ENCODE data around the gene USP13. TPM values are rescaled to one million over a fixed set of nuclear protein-coding genes. Genes with fewer than 3 reads are reported as not detected.

Gene USP13
- total and polyA plus RNA-seq, 2 of the 13 experiments (the other 11 are each of a cell fraction or from before 2014, with no cell fraction given), result 15.9 to 36.7 TPM

DNA sequence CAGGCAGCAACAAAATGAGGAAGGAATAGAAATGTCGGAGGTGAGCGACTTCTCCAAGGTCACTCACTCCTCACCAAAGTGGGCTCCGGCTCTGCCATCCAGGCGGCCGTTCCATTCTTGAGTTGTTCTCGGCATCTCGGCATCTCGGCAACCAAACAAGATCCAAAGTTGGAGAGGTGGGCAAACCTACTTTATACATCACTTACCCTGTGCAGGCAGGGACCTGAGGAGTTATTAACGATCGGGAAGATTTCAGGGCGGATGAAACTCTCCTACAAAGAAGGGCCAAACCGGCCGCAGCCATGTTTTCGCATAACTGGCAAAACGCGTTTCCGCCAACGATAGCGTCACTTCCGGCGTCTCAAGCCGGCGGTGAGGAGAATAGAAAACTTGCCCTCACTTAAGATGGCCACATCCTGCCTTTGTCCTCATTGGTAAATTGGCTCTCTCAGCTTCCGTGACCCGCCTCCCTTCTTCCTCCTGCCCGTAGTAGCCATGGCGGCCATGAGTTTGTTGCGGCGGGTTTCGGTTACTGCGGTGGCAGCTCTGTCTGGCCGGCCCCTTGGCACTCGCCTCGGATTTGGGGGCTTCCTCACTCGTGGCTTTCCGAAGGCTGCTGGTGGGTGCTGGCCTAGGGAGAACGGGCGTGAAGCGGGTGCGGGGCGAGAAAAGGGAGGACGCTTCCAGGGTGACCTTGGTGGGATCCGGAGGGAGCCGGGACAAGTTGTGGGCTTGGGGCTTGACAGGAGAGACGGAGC, 48.3 kb upstream of the USP13 start, which contains the start of the genes MRPL47 and NDUFB5 (continued):
- peak; percentile 100 for TF ChIP-seq YY1 (IDR thresholded peaks at IDR 0.05; ENCODE audit: insufficient read depth, insufficient replicate concordance, low read depth, low read length)
- TF ChIP-seq TBX3 (IDR thresholded peaks at IDR 0.05; ENCODE audit: borderline replicate concordance), result no peak
- TF ChIP-seq ZNF589 (CRISPR knock-in tag; conservative IDR thresholded peaks at IDR 0.05), result no peak
- peak; percentile 80 for TF ChIP-seq IRF2 (CRISPR knock-in tag; IDR thresholded peaks at IDR 0.05)
- TF ChIP-seq IKZF4 (CRISPR knock-in tag; IDR thresholded peaks at IDR 0.05; ENCODE audit: borderline replicate concordance, low read depth, not compliant biosample characterization), result no peak
- TF ChIP-seq, protein P1, sequence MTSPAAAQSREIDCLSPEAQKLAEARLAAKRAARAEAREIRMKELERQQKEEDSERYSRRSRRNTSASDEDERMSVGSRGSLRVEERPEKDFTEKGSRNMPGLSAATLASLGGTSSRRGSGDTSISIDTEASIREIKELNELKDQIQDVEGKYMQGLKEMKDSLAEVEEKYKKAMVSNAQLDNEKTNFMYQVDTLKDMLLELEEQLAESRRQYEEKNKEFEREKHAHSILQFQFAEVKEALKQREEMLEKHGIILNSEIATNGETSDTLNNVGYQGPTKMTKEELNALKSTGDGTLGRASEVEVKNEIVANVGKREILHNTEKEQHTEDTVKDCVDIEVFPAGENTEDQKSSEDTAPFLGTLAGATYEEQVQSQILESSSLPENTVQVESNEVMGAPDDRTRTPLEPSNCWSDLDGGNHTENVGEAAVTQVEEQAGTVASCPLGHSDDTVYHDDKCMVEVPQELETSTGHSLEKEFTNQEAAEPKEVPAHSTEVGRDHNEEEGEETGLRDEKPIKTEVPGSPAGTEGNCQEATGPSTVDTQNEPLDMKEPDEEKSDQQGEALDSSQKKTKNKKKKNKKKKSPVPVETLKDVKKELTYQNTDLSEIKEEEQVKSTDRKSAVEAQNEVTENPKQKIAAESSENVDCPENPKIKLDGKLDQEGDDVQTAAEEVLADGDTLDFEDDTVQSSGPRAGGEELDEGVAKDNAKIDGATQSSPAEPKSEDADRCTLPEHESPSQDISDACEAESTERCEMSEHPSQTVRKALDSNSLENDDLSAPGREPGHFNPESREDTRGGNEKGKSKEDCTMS (CRISPR knock-in tag; conservative IDR thresholded peaks at IDR 0.05), result no peak
- TF ChIP-seq, protein P2, sequence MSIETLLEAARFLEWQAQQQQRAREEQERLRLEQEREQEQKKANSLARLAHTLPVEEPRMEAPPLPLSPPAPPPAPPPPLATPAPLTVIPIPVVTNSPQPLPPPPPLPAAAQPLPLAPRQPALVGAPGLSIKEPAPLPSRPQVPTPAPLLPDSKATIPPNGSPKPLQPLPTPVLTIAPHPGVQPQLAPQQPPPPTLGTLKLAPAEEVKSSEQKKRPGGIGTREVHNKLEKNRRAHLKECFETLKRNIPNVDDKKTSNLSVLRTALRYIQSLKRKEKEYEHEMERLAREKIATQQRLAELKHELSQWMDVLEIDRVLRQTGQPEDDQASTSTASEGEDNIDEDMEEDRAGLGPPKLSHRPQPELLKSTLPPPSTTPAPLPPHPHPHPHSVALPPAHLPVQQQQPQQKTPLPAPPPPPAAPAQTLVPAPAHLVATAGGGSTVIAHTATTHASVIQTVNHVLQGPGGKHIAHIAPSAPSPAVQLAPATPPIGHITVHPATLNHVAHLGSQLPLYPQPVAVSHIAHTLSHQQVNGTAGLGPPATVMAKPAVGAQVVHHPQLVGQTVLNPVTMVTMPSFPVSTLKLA (IDR thresholded peaks at IDR 0.05), result no peak
- TF ChIP-seq XBP1 (CRISPR knock-in tag; IDR thresholded peaks at IDR 0.05), result no peak
- peak; percentile 74; the same call in 1 of the 2 replicates for TF ChIP-seq NR2C2 (CRISPR knock-in tag; IDR thresholded peaks at IDR 0.05; ENCODE audit: borderline replicate concordance)
- TF ChIP-seq, protein P3, sequence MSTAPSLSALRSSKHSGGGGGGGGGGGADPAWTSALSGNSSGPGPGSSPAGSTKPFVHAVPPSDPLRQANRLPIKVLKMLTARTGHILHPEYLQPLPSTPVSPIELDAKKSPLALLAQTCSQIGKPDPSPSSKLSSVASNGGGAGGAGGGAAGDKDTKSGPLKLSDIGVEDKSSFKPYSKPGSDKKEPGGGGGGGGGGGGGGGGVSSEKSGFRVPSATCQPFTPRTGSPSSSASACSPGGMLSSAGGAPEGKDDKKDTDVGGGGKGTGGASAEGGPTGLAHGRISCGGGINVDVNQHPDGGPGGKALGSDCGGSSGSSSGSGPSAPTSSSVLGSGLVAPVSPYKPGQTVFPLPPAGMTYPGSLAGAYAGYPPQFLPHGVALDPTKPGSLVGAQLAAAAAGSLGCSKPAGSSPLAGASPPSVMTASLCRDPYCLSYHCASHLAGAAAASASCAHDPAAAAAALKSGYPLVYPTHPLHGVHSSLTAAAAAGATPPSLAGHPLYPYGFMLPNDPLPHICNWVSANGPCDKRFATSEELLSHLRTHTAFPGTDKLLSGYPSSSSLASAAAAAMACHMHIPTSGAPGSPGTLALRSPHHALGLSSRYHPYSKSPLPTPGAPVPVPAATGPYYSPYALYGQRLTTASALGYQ (CRISPR knock-in tag; IDR thresholded peaks at IDR 0.05), result peak; percentile 53; the same call in 1 of the 2 replicates
- peak; percentile 77; the same call in 1 of the 2 replicates for TF ChIP-seq NFKB2 (CRISPR knock-in tag; IDR thresholded peaks at IDR 0.05; ENCODE audit: borderline replicate concordance)
- 0 out of 2 replicates have a peak, but pooled peaks have one; percentile 31 for TF ChIP-seq ZNF232 (CRISPR knock-in tag; IDR thresholded peaks at IDR 0.05; ENCODE audit: borderline replicate concordance)
- no peak for TF ChIP-seq NR3C1 (CRISPR knock-in tag; IDR thresholded peaks at IDR 0.05)
- TF ChIP-seq KDM3A (CRISPR knock-in tag; IDR thresholded peaks at IDR 0.05; ENCODE audit: low read depth), result no peak
- TF ChIP-seq KLF12 (CRISPR knock-in tag; IDR thresholded peaks at IDR 0.05; ENCODE audit: borderline replicate concordance), result no peak
- no peak for TF ChIP-seq ZSCAN30 (CRISPR knock-in tag; IDR thresholded peaks at IDR 0.05)
- no peak for TF ChIP-seq CHCHD3 (CRISPR knock-in tag; IDR thresholded peaks at IDR 0.05)
- no peak for TF ChIP-seq ONECUT2 (CRISPR knock-in tag; IDR thresholded peaks at IDR 0.05)
- TF ChIP-seq, protein P4, sequence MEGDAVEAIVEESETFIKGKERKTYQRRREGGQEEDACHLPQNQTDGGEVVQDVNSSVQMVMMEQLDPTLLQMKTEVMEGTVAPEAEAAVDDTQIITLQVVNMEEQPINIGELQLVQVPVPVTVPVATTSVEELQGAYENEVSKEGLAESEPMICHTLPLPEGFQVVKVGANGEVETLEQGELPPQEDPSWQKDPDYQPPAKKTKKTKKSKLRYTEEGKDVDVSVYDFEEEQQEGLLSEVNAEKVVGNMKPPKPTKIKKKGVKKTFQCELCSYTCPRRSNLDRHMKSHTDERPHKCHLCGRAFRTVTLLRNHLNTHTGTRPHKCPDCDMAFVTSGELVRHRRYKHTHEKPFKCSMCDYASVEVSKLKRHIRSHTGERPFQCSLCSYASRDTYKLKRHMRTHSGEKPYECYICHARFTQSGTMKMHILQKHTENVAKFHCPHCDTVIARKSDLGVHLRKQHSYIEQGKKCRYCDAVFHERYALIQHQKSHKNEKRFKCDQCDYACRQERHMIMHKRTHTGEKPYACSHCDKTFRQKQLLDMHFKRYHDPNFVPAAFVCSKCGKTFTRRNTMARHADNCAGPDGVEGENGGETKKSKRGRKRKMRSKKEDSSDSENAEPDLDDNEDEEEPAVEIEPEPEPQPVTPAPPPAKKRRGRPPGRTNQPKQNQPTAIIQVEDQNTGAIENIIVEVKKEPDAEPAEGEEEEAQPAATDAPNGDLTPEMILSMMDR (CRISPR knock-in tag; IDR thresholded peaks at IDR 0.05), result no peak
- TF ChIP-seq, protein P5, sequence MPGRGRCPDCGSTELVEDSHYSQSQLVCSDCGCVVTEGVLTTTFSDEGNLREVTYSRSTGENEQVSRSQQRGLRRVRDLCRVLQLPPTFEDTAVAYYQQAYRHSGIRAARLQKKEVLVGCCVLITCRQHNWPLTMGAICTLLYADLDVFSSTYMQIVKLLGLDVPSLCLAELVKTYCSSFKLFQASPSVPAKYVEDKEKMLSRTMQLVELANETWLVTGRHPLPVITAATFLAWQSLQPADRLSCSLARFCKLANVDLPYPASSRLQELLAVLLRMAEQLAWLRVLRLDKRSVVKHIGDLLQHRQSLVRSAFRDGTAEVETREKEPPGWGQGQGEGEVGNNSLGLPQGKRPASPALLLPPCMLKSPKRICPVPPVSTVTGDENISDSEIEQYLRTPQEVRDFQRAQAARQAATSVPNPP (CRISPR knock-in tag; IDR thresholded peaks at IDR 0.05), result no peak

Data from HepG2 (cell line).